ENCODE data around the gene TVP23C.
A peak's percentile ranks its signal among the peaks of the same experiment; 100 is the strongest.
"Not testable (repeated sequence)": the region's sequence is repeated elsewhere in the genome, so short reads cannot be mapped to it uniquely, and the experiment has no call there.

The TVP23C gene

GRCh38 chr17:15563375-15563857 is at the start of gene TVP23C:
Gene TVP23C (minus strand): TSS chr17:15563483. CDS start chr17:15563448, 35 bp downstream.
- DNase-seq (ENCODE audit: low spot score) = peak; percentile 77

GRCh38 chr17:15592960-15593359 is 29.7 kb upstream of the TVP23C start:
- DNase-seq (ENCODE audit: low spot score) = not testable (repeated sequence)

- not testable (repeated sequence) for DNase-seq (ENCODE audit: low spot score)
Measured at GRCh38 chr17:15591986-15592385, 28.7 kb upstream of the TVP23C start.

- not testable (repeated sequence) for DNase-seq (ENCODE audit: low spot score)
Measured at GRCh38 chr17:15590844-15591243, 27.6 kb upstream of the TVP23C start.

GRCh38 chr17:15589544-15590536 is 26.6 kb upstream of the TVP23C start:
- peak; percentile 46 for DNase-seq (ENCODE audit: low spot score)

- DNase-seq (ENCODE audit: low spot score) = not testable (repeated sequence)
Measured at GRCh38 chr17:15588017-15588416, 24.7 kb upstream of the TVP23C start.

GRCh38 chr17:15583313-15583712 is 20.0 kb upstream of the TVP23C start:
- not testable (repeated sequence) for DNase-seq (ENCODE audit: low spot score)

- not testable (repeated sequence) for DNase-seq (ENCODE audit: low spot score)
Measured at GRCh38 chr17:15581462-15581861, 18.2 kb upstream of the TVP23C start.

GRCh38 chr17:15576848-15577247 is 13.6 kb upstream of the TVP23C start:
- DNase-seq (ENCODE audit: low spot score) = not testable (repeated sequence)

- DNase-seq (ENCODE audit: low spot score) = not testable (repeated sequence)
Measured at GRCh38 chr17:15574660-15575059, 11.4 kb upstream of the TVP23C start.

GRCh38 chr17:15573870-15574269 is 10.6 kb upstream of the TVP23C start:
- not testable (repeated sequence) for DNase-seq (ENCODE audit: low spot score)

GRCh38 chr17:15562613-15563374 is 489 bp downstream of the TVP23C start:
- DNase-seq (ENCODE audit: low spot score) = not testable (repeated sequence)

GRCh38 chr17:15561439-15561838 is 1.8 kb downstream of the TVP23C start:
- DNase-seq (ENCODE audit: low spot score) = not testable (repeated sequence)

- DNase-seq (ENCODE audit: low spot score) = not testable (repeated sequence)
Measured at GRCh38 chr17:15558403-15559105, 4.7 kb downstream of the TVP23C start.

- not testable (repeated sequence) for DNase-seq (ENCODE audit: low spot score)
Measured at GRCh38 chr17:15557334-15557832, 5.9 kb downstream of the TVP23C start.

- not testable (repeated sequence) for DNase-seq (ENCODE audit: low spot score)
Measured at GRCh38 chr17:15552932-15553331, 10.4 kb downstream of the TVP23C start.

GRCh38 chr17:15549552-15549951 is 13.7 kb downstream of the TVP23C start:
- not testable (repeated sequence) for DNase-seq (ENCODE audit: low spot score)

- not testable (repeated sequence) for DNase-seq (ENCODE audit: low spot score)
Measured at GRCh38 chr17:15546604-15547003, 16.7 kb downstream of the TVP23C start.

- not testable (repeated sequence) for DNase-seq (ENCODE audit: low spot score)
Measured at GRCh38 chr17:15540371-15541219, 22.7 kb downstream of the TVP23C start.

- not testable (repeated sequence) for DNase-seq (ENCODE audit: low spot score)
Measured at GRCh38 chr17:15533122-15533521, 30.2 kb downstream of the TVP23C start.
